ENCODE results near the gene RAB20.

DNA sequence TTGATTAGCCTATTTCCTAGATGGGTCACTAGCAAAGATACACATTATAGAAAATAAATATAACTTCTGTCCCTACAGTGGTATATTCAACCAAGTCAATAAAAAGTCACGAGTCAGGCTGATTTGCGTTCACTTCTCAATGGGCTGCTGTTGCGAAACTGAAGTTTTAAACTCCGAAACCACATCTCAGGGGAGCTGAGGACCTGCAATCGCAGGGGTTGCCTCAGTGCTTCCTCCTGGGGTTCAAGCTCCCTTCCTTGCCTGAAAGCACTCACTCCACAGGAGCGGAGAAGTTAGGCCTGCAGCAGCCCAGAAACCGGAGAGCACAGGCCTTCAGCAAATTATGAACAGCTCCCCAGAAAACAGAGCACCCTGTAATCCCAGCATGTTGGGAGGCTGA lies 39.6 kb downstream of the RAB20 start:
- TF ChIP-seq, protein P1, sequence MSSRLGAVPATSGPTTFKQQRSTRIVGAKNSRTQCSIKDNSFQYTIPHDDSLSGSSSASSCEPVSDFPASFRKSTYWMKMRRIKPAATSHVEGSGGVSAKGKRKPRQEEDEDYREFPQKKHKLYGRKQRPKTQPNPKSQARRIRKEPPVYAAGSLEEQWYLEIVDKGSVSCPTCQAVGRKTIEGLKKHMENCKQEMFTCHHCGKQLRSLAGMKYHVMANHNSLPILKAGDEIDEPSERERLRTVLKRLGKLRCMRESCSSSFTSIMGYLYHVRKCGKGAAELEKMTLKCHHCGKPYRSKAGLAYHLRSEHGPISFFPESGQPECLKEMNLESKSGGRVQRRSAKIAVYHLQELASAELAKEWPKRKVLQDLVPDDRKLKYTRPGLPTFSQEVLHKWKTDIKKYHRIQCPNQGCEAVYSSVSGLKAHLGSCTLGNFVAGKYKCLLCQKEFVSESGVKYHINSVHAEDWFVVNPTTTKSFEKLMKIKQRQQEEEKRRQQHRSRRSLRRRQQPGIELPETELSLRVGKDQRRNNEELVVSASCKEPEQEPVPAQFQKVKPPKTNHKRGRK (CRISPR knock-in tag; IDR thresholded peaks at IDR 0.05; ENCODE audit: borderline replicate concordance), result no peak
- TF ChIP-seq ESRRA (CRISPR knock-in tag; IDR thresholded peaks at IDR 0.05; ENCODE audit: borderline replicate concordance) (no peak), CREM (CRISPR knock-in tag; IDR thresholded peaks at IDR 0.05) (no peak)
- TF ChIP-seq, protein P2, sequence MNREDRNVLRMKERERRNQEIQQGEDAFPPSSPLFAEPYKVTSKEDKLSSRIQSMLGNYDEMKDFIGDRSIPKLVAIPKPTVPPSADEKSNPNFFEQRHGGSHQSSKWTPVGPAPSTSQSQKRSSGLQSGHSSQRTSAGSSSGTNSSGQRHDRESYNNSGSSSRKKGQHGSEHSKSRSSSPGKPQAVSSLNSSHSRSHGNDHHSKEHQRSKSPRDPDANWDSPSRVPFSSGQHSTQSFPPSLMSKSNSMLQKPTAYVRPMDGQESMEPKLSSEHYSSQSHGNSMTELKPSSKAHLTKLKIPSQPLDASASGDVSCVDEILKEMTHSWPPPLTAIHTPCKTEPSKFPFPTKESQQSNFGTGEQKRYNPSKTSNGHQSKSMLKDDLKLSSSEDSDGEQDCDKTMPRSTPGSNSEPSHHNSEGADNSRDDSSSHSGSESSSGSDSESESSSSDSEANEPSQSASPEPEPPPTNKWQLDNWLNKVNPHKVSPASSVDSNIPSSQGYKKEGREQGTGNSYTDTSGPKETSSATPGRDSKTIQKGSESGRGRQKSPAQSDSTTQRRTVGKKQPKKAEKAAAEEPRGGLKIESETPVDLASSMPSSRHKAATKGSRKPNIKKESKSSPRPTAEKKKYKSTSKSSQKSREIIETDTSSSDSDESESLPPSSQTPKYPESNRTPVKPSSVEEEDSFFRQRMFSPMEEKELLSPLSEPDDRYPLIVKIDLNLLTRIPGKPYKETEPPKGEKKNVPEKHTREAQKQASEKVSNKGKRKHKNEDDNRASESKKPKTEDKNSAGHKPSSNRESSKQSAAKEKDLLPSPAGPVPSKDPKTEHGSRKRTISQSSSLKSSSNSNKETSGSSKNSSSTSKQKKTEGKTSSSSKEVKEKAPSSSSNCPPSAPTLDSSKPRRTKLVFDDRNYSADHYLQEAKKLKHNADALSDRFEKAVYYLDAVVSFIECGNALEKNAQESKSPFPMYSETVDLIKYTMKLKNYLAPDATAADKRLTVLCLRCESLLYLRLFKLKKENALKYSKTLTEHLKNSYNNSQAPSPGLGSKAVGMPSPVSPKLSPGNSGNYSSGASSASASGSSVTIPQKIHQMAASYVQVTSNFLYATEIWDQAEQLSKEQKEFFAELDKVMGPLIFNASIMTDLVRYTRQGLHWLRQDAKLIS (CRISPR knock-in tag; IDR thresholded peaks at IDR 0.05; ENCODE audit: borderline replicate concordance), result no peak
- TF ChIP-seq, protein P3, sequence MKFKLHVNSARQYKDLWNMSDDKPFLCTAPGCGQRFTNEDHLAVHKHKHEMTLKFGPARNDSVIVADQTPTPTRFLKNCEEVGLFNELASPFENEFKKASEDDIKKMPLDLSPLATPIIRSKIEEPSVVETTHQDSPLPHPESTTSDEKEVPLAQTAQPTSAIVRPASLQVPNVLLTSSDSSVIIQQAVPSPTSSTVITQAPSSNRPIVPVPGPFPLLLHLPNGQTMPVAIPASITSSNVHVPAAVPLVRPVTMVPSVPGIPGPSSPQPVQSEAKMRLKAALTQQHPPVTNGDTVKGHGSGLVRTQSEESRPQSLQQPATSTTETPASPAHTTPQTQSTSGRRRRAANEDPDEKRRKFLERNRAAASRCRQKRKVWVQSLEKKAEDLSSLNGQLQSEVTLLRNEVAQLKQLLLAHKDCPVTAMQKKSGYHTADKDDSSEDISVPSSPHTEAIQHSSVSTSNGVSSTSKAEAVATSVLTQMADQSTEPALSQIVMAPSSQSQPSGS (CRISPR knock-in tag; IDR thresholded peaks at IDR 0.05; ENCODE audit: borderline replicate concordance, low read depth), result no peak
- TF ChIP-seq, protein P4, sequence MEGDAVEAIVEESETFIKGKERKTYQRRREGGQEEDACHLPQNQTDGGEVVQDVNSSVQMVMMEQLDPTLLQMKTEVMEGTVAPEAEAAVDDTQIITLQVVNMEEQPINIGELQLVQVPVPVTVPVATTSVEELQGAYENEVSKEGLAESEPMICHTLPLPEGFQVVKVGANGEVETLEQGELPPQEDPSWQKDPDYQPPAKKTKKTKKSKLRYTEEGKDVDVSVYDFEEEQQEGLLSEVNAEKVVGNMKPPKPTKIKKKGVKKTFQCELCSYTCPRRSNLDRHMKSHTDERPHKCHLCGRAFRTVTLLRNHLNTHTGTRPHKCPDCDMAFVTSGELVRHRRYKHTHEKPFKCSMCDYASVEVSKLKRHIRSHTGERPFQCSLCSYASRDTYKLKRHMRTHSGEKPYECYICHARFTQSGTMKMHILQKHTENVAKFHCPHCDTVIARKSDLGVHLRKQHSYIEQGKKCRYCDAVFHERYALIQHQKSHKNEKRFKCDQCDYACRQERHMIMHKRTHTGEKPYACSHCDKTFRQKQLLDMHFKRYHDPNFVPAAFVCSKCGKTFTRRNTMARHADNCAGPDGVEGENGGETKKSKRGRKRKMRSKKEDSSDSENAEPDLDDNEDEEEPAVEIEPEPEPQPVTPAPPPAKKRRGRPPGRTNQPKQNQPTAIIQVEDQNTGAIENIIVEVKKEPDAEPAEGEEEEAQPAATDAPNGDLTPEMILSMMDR (IDR thresholded peaks at IDR 0.05), result no peak
- TF ChIP-seq, protein P5, sequence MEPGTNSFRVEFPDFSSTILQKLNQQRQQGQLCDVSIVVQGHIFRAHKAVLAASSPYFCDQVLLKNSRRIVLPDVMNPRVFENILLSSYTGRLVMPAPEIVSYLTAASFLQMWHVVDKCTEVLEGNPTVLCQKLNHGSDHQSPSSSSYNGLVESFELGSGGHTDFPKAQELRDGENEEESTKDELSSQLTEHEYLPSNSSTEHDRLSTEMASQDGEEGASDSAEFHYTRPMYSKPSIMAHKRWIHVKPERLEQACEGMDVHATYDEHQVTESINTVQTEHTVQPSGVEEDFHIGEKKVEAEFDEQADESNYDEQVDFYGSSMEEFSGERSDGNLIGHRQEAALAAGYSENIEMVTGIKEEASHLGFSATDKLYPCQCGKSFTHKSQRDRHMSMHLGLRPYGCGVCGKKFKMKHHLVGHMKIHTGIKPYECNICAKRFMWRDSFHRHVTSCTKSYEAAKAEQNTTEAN (CRISPR knock-in tag; IDR thresholded peaks at IDR 0.05), result no peak
